GM12865 (cell line): Measurements from ENCODE around the gene RAVER1.
"Not testable (repeated sequence)": the region's sequence is repeated elsewhere in the genome, so short reads cannot be mapped to it uniquely, and the experiment has no call there.

Experiments used
- DNase-seq: peaks from one replicate; pipeline ENCODE4 v3.0.0; 2010; ENCODE audit warnings: low read depth
- H3K4me3 ChIP-seq: 2 replicates; pipeline ENCODE4 v1.5.1; 2011; ENCODE audit warnings: mild to moderate bottlenecking, low read depth, low read length, control low read depth
- CTCF ChIP-seq: IDR thresholded peaks from 2 replicates; pipeline ENCODE4 v1.5.1; 2011; ENCODE audit warnings: low read length, control low read depth, low read depth, inconsistent platforms; ENCODE audit not compliant: insufficient read depth; ENCODE audit errors: missing control alignments

RAVER1 gene, protein sequence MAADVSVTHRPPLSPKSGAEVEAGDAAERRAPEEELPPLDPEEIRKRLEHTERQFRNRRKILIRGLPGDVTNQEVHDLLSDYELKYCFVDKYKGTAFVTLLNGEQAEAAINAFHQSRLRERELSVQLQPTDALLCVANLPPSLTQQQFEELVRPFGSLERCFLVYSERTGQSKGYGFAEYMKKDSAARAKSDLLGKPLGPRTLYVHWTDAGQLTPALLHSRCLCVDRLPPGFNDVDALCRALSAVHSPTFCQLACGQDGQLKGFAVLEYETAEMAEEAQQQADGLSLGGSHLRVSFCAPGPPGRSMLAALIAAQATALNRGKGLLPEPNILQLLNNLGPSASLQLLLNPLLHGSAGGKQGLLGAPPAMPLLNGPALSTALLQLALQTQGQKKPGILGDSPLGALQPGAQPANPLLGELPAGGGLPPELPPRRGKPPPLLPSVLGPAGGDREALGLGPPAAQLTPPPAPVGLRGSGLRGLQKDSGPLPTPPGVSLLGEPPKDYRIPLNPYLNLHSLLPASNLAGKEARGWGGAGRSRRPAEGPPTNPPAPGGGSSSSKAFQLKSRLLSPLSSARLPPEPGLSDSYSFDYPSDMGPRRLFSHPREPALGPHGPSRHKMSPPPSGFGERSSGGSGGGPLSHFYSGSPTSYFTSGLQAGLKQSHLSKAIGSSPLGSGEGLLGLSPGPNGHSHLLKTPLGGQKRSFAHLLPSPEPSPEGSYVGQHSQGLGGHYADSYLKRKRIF

DNA sequence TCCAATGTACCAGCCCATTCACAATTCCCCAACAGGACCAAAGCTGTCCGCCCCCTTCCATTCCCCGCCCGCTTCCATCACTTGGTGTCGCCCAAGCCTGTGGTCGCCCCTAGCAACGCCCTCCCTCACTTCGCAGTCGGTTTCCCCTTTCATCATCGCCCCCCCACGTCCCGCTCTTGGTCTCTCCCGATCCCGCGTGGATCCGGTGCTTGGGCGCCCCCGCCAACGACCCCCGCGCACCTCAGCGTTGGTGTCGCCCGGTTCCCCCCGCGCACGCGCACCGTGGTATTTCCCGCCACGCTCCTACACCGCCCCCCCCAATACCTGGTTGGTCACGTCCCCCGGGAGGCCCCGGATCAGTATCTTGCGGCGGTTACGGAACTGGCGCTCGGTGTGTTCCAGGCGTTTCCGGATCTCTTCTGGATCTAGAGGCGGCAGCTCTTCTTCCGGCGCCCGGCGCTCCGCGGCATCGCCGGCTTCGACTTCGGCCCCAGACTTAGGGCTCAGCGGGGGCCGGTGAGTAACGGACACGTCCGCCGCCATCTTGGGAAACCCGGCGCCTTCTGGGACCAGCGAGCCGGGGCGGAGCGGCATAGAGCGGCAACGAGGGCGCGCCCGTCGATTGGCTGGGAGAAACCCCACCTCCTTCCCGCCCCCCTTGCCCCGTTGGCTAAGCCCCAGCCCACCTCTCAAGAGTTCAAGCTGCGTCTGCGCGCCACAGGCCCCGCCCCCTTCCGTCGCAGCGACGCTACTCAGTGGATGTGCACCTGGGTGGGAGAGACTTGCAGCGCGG, at the start of gene RAVER1:
Gene RAVER1, minus strand, starts transcription at position 565 of the 793 bp plus-strand sequence. Its CDS starts 22 bp downstream, at position 543.
- peak within 1 kb of the TSS; percentile 75 for H3K4me3 ChIP-seq
- peak; percentile 99 for DNase-seq
- no peak for TF ChIP-seq CTCF

- not testable (repeated sequence) for H3K4me3 ChIP-seq, DNase-seq
Observed at GRCh38 chr19:10383223-10383499, 49.8 kb upstream of the RAVER1 start.

DNA sequence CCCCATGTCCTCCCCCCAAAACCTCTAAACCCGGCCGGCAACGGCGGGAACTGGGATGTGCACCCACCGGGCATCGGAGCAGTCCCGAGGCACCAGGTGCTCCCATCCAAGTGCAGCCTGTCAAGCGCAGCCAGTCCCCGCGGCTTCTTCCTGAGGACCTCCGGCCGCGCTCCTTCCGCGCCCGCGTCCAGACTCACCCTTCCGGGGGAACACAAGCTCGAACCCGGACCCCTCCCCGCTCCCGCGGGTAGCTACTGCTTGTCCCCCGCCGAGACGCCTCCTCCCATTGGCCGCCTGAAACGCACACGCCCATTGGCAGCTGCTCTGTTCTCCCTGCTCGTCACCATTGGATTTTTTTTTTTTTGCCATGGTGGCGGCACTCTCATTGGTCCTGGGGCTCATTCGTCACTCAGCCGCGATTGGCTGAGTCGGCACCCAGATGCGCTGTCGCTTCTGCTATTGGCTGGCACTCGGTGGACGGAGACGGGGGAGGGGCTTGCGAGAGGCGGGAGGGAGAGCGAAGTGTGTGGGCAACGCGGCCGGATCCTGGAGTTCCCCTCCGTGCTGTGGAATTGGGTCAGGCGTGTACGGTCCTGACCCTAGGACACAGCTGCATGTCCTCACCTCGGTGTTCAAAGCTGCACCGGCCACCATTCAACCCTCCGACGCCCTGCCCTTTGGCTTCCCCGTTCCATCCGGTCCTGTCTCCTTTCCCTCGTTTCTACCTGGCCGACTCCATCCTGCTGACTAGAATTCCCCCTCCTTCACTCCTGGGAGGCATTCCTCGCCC, 47.2 kb upstream of the RAVER1 start, which contains the start of gene TYK2:
Gene TYK2, minus strand, starts transcription at position 260 of the 790 bp plus-strand sequence. CDS start 2,166 bp downstream, outside the sequence.
- H3K4me3 ChIP-seq: peak within 1 kb of the TSS; percentile 68
- DNase-seq: peak; percentile 100
- no peak for TF ChIP-seq CTCF

DNA sequence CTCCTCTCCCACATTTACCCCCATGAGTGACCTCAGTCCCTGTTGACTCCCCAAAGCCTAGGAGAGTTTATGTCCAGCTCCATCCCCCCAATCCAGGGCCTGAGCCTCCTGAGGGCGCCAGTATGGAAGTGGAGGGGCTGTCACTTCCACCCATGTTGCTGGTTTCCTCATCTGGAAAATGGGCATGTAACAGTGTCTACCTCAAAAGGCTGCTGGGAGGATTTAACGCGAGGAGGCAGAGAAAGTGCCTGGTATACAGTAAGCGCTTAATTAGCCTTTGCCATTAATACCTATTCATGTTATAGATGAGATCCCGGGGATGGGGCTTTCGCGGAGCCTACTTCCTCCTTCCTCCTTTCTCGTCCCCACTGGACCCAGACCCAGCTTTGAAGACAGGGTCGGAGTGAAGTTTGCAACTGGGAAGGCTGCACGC, 46.6 kb upstream of the RAVER1 start:
- no peak for DNase-seq
- peak overlapping the region; percentile 68 for H3K4me3 ChIP-seq
- no peak for TF ChIP-seq CTCF

DNA sequence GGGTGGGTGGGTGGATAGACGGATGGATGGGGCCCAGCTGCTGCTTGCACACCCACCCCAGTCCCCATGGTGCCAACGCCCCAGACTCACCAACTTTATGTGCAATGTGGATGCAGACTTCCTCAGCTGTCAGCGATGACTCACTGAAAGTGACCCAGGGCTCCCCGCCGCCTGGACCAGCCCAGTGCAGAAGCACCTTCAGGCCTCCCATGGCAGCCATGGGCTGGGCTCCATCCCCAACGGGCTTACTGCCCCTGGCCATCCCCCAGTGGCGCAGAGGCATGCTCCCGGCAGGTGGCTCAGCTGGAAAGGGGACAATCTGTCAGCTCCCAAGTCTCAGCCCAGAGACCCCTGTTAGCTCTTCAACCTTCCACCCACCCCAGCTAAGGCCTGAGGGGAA, 44.8 kb upstream of the RAVER1 start:
- no peak for DNase-seq
- TF ChIP-seq CTCF: no peak
- H3K4me3 ChIP-seq: no peak overlapping the region

GRCh38 chr19:10377140-10377640, 43.9 kb upstream of the RAVER1 start:
- not testable (repeated sequence) for DNase-seq, H3K4me3 ChIP-seq

- H3K4me3 ChIP-seq: no peak overlapping the region
- DNase-seq: no peak
- TF ChIP-seq CTCF: no peak
Observed at GRCh38 chr19:10374931-10375330, 41.6 kb upstream of the RAVER1 start.
